MM.1S (cell line): ENCODE measurements around the gene PI4K2A.
"Not testable (repeated sequence)": the region's sequence is repeated elsewhere in the genome, so short reads cannot be mapped to it uniquely, and the experiment has no call there.

Experiments
- CTCF ChIP-seq: fragments of 300-600 bp; sonication (generic); IDR thresholded peaks from 2 replicates; pipeline ENCODE4 v1.5.1; 2016; ENCODE audit warnings: antibody characterized with exemption, low read length, mixed read lengths
- EZH2 ChIP-seq: fragments of 300-600 bp; sonication (generic); optimal IDR thresholded peaks from 2 replicates; pipeline ENCODE3; 2017; ENCODE audit warnings: low read depth, mild to moderate bottlenecking, antibody characterized with exemption, low read length, mixed read lengths
- EZH2phosphoT487 ChIP-seq: fragments of 300-600 bp; sonication (generic); IDR thresholded peaks from 2 replicates; pipeline ENCODE4 v1.6.1; 2018; ENCODE audit warnings: antibody characterized with exemption, low read length

- TF ChIP-seq CTCF, EZH2phosphoT487, EZH2: not testable (repeated sequence)
These were observed 2.1 kb downstream of the PI4K2A start for GRCh38 chr10:97642471-97643159.
